Kidney (tissue), 14 donors: ENCODE measurements around the gene ST14. TPM values are rescaled to one million over a fixed set of nuclear protein-coding genes. Genes with fewer than 3 reads are reported as not detected.
"Not testable (repeated sequence)": the region's sequence is repeated elsewhere in the genome, so short reads cannot be mapped to it uniquely, and the experiment has no call there.

Experiments used
- DNase-seq, 5 donors: peaks; one replicate each; pipeline ENCODE4 v3.0.0-alpha.2; 2013 to 2020
- FAIRE-seq: peaks from 2 replicates; lab custom pipeline; 2012; peaks lifted over from hg19 to GRCh38; lab: Jason Lieb, UNC
- H3K27ac ChIP-seq, 2 donors: one replicate each; pipeline ENCODE4 v1.7.0; 2013; ENCODE audit warnings: low read depth in 2 of 2, low read length in 2 of 2, inconsistent platforms in 1 of 2
- H3K27me3 ChIP-seq: one replicate; pipeline ENCODE4 v1.7.1; 2013; ENCODE audit warnings: low read length, inconsistent platforms; ENCODE audit not compliant: control insufficient read depth, insufficient read depth
- H3K36me3 ChIP-seq, 3 donors: one replicate each; pipeline versions ENCODE4 v1.7.0 to v1.7.1; 2013; ENCODE audit warnings: low read length in 3 of 3, control low read depth in 1 of 3, inconsistent platforms in 1 of 3; ENCODE audit not compliant: insufficient read depth in 3 of 3, control insufficient read depth in 2 of 3
- H3K4me1 ChIP-seq, 3 donors: one replicate each; pipeline versions ENCODE4 v1.7.0 to v1.7.1; 2013; ENCODE audit warnings: low read length in 3 of 3, inconsistent platforms in 1 of 3, low read depth in 1 of 3; ENCODE audit not compliant: control insufficient read depth in 2 of 3, insufficient read depth in 2 of 3
- H3K4me3 ChIP-seq, 3 donors: one replicate each; pipeline versions ENCODE4 v1.7.0 to v1.8.1; 2013; ENCODE audit warnings: low read length in 3 of 3, control low read depth in 1 of 3, inconsistent platforms in 1 of 3
- H3K9ac ChIP-seq, 3 donors: one replicate each; pipeline versions ENCODE4 v1.7.0 to v1.7.1; 2013; ENCODE audit warnings: low read length in 3 of 3, control low read depth in 1 of 3, inconsistent platforms in 1 of 3
- H3K9me3 ChIP-seq, 3 donors: one replicate each; pipeline versions ENCODE4 v1.7.0 to v1.7.1; 2013; ENCODE audit warnings: low read length in 3 of 3, control low read depth in 1 of 3, inconsistent platforms in 1 of 3; ENCODE audit not compliant: control insufficient read depth in 2 of 3, insufficient read depth in 1 of 3
- CTCF ChIP-seq: IDR thresholded peaks from 3 replicates; pipeline ENCODE4 v1.5.1; 2012; ENCODE audit warnings: mild to moderate bottlenecking, moderate library complexity, borderline replicate concordance; ENCODE audit not compliant: insufficient read depth; ENCODE audit errors: extremely low read depth
- intact Hi-C: fragments of 100-400 bp; cut with DNase I; formaldehyde crosslinking; loops from one replicate; pipeline ENCODE4 v1.11.1; 2022
- polyA plus RNA-seq: library from polyadenylated mRNA; stranded (reverse); fragments of 350-450 nt; fragmentation: Illumina TruSeq; extraction: RNeasy Lipid Tissue Mini Kit (QIAGEN cat#74804); gene quantifications from one replicate; pipeline ENCODE4 v1.2.3, GENCODE V29; 2014; ENCODE audit warnings: low read depth, low replicate concordance; ENCODE audit not compliant: insufficient read depth
- total RNA-seq: library from RNA; stranded (reverse); fragmentation: NEBNext Ultra II Directional; extraction: Animal tissue kit (Norgen Biotek cat#: 25700); gene quantifications from one replicate; pipeline ENCODE4 v1.2.1, GENCODE V29; 2021
- donor health status: control.
- donor health status: control.
- donor health status: control.
- donor health status: control.
- donor health status: control.
- donor health status: DM: yes; HTN: yes; CAD: no.
- donor health status: Normal renal cell carcinoma (clear cell type).

The ST14 gene
- total and polyA plus RNA-seq, 2 donors from 2014 or later, result 59.3 to 139 TPM

- no peak for TF ChIP-seq CTCF
- no peak overlapping the region for H3K27ac ChIP-seq
- no peak for FAIRE-seq
- H3K4me3 ChIP-seq, result no peak overlapping the region
- no peaks in the 10 kb centered on the region for H3K36me3 ChIP-seq
- peak in 1 of 5 donors; percentile 27 for DNase-seq
- H3K9ac ChIP-seq, result no peak overlapping the region
- intact Hi-C loops, result no loop called here
- no peaks in the 10 kb centered on the region for H3K4me1 ChIP-seq
- no peaks in the 10 kb centered on the region for H3K9me3 ChIP-seq
- H3K27me3 ChIP-seq, result no peaks in the 10 kb centered on the region
Observed at GRCh38 chr11:130223291-130223971, 63.8 kb downstream of the ST14 start.

DNA sequence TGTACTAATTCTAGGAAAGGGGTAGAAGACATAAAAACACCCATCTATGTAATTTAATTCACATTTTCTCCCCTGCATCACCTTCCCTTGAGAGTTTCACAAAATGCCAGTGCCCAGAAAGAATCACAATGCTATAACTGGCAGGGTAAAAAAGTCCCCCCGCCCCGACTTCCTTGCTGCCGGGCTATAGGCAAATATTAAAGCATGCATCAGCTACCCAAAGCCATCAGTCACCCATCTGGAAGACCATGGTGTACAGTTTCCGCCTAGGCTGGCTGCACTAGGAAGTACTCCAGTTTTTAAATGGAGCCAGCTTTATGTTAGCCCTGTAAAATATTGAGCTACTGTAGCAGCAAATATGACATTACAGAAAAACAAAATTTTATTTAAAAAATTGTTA lies 67.8 kb downstream of the ST14 start:
- H3K9me3 ChIP-seq, result no peaks in the 10 kb centered on the region
- H3K4me1 ChIP-seq, result no peaks in the 10 kb centered on the region
- peaks cover 0 to 10% (median 0%) of the 10 kb centered on the region in 3 donors for H3K36me3 ChIP-seq
- no peak for TF ChIP-seq CTCF
- intact Hi-C loops, result no loop called here
- FAIRE-seq, result no peak
- H3K9ac ChIP-seq, result no peak overlapping the region
- H3K27me3 ChIP-seq, result no peaks in the 10 kb centered on the region
- H3K4me3 ChIP-seq, result no peak overlapping the region
- H3K27ac ChIP-seq, result no peak overlapping the region
- DNase-seq, result no peak

DNA sequence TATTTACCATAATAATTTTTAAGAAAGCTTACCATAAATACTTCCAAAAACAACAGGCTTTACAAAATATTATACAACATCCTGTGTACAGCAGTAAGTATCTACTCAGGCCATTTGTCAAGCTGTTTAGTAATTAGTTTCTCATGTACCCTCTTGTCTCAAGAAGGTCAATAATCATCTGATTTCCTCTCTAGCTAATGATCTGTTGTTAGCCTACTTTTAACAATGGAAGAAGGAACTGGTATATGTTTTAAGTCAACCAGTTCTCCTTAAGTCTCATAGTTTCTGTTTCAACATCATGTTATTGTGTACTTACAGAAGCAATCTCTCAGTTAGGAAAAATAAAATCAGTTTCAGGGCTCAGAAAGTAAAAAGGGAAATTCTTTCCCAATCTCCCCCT lies 73.9 kb downstream of the ST14 start:
- FAIRE-seq, H3K4me1 ChIP-seq, H3K4me3 ChIP-seq, intact Hi-C loops, H3K27me3 ChIP-seq, H3K9ac ChIP-seq, H3K27ac ChIP-seq, DNase-seq, H3K9me3 ChIP-seq: not testable (repeated sequence)
- peaks cover 2 to 30% (median 3%) of the 10 kb centered on the region in 3 donors for H3K36me3 ChIP-seq

GRCh38 chr11:130233888-130234287 lies 74.3 kb downstream of the ST14 start:
- H3K27ac ChIP-seq, H3K9me3 ChIP-seq, FAIRE-seq, intact Hi-C loops, DNase-seq, H3K9ac ChIP-seq, H3K4me1 ChIP-seq, H3K27me3 ChIP-seq, H3K4me3 ChIP-seq: not testable (repeated sequence)
- peaks cover 2 to 30% (median 3%) of the 10 kb centered on the region in 3 donors for H3K36me3 ChIP-seq
